HEK293 (cell line): ENCODE results near the gene CLIC3.

Experiments used
- CTCF ChIA-PET: fragments of 350-600 bp; formaldehyde crosslinking; extraction: SDS; loops from one replicate; lab custom pipeline; 2021; ENCODE audit warnings: antibody characterized with exemption; lab: Yijun Ruan, JAX
- POLR2A ChIA-PET: fragments of 300-600 bp; formaldehyde crosslinking; extraction: SDS; loops from one replicate; lab custom pipeline; 2020; ENCODE audit warnings: antibody characterized with exemption, inconsistent platforms; lab: Yijun Ruan, JAX
- H3K27ac ChIP-seq: fragments of 200-500 bp; sonication (Bioruptor generic); 2 replicates; pipeline ENCODE4 v1.5.1; 2014; ENCODE audit warnings: low read depth, low read length, control low read depth, inconsistent platforms; ENCODE audit errors: extremely low read depth
- H3K36me3 ChIP-seq, 2 experiments: fragments of 200-500 bp in 1 of 2; sonication (Bioruptor generic) in 1 of 2; 1 replicate in 1 of 2; 2 replicates in 1 of 2; pipeline ENCODE4 v1.5.1; 2014 to 2017; ENCODE audit warnings: inconsistent platforms in 2 of 2, low read length in 2 of 2; ENCODE audit not compliant: control insufficient read depth in 2 of 2, insufficient read depth in 1 of 2
- H3K4me1 ChIP-seq: fragments of 200-500 bp; sonication (Bioruptor generic); 2 replicates; pipeline ENCODE4 v1.5.1; 2014; ENCODE audit warnings: mild to moderate bottlenecking, low read length, inconsistent platforms; ENCODE audit not compliant: control insufficient read depth, insufficient read depth
- H3K4me3 ChIP-seq: 2 replicates; pipeline ENCODE4 v1.5.1; 2011; ENCODE audit warnings: low read depth, mild to moderate bottlenecking, control low read depth, low read length, moderate library complexity
- H3K9me3 ChIP-seq: fragments of 200-500 bp; sonication (Bioruptor generic); 2 replicates; pipeline ENCODE4 v1.5.1; 2014; ENCODE audit warnings: low read depth, low read length, inconsistent platforms; ENCODE audit not compliant: control insufficient read depth, insufficient read depth
- EGR2 ChIP-seq: fragments of 450-650 bp; formaldehyde crosslinking; IDR thresholded peaks from 2 replicates; pipeline ENCODE4 v1.5.1; 2016; ENCODE audit warnings: low read depth, missing biosample characterization, missing genetic modification characterization
- KLF1 ChIP-seq: fragments of 450-650 bp; formaldehyde crosslinking; IDR thresholded peaks from 2 replicates; pipeline ENCODE4 v1.5.1; 2016; ENCODE audit warnings: missing biosample characterization, missing genetic modification characterization
- KLF10 ChIP-seq: fragments of 450-650 bp; IDR thresholded peaks from 2 replicates; pipeline ENCODE4 v1.5.1; 2018; ENCODE audit warnings: missing biosample characterization, mild to moderate bottlenecking, missing genetic modification characterization
- KLF8 ChIP-seq: fragments of 450-650 bp; formaldehyde crosslinking; IDR thresholded peaks from 2 replicates; pipeline ENCODE4 v1.5.1; 2016; ENCODE audit warnings: missing biosample characterization, missing genetic modification characterization
- RBAK ChIP-seq: fragments of 450-650 bp; formaldehyde crosslinking; IDR thresholded peaks from 2 replicates; pipeline ENCODE4 v1.5.1; 2016; ENCODE audit warnings: missing biosample characterization, missing genetic modification characterization
- SCRT2 ChIP-seq: fragments of 450-650 bp; formaldehyde crosslinking; IDR thresholded peaks from 2 replicates; pipeline ENCODE4 v1.5.1; 2016; ENCODE audit warnings: missing biosample characterization, missing genetic modification characterization
- ZBTB7A ChIP-seq: fragments of 450-650 bp; formaldehyde crosslinking; IDR thresholded peaks from 2 replicates; pipeline ENCODE4 v1.5.1; 2016; ENCODE audit warnings: low read depth, missing biosample characterization, missing genetic modification characterization
- ZBTB8A ChIP-seq: fragments of 450-650 bp; formaldehyde crosslinking; IDR thresholded peaks from 2 replicates; pipeline ENCODE4 v1.5.1; 2016; ENCODE audit warnings: missing biosample characterization, missing genetic modification characterization
- ZNF155 ChIP-seq: fragments of 450-650 bp; formaldehyde crosslinking; IDR thresholded peaks from 2 replicates; pipeline ENCODE4 v1.5.1; 2016; ENCODE audit warnings: missing biosample characterization, missing genetic modification characterization
- ZNF391 ChIP-seq: fragments of 450-650 bp; formaldehyde crosslinking; IDR thresholded peaks from 2 replicates; pipeline ENCODE4 v1.5.1; 2016; ENCODE audit warnings: low read depth, missing biosample characterization, missing genetic modification characterization, borderline replicate concordance
- ZNF654 ChIP-seq: fragments of 450-650 bp; formaldehyde crosslinking; IDR thresholded peaks from 2 replicates; pipeline ENCODE4 v1.5.1; 2016; ENCODE audit warnings: low read depth, missing biosample characterization, missing genetic modification characterization
- ZNF76 ChIP-seq: fragments of 450-650 bp; formaldehyde crosslinking; IDR thresholded peaks from 2 replicates; pipeline ENCODE4; 2016; ENCODE audit warnings: low read depth, missing biosample characterization, missing genetic modification characterization, borderline replicate concordance
- ZNF837 ChIP-seq: fragments of 450-650 bp; formaldehyde crosslinking; IDR thresholded peaks from 2 replicates; pipeline ENCODE4 v1.5.1; 2016; ENCODE audit warnings: missing biosample characterization, missing genetic modification characterization
- ZSCAN30 ChIP-seq: fragments of 450-650 bp; IDR thresholded peaks from 2 replicates; pipeline ENCODE4 v1.5.1; 2018; ENCODE audit warnings: missing biosample characterization, mild to moderate bottlenecking, missing genetic modification characterization, moderate library complexity
- TF ChIP-seq, protein P1 (sequence below): fragments of 450-650 bp; formaldehyde crosslinking; IDR thresholded peaks from 2 replicates; pipeline ENCODE4 v1.5.1; 2016; ENCODE audit warnings: missing biosample characterization, missing genetic modification characterization
- TF ChIP-seq, protein P2 (sequence below): fragments of 450-650 bp; formaldehyde crosslinking; IDR thresholded peaks from 2 replicates; pipeline ENCODE4 v1.5.1; 2017; ENCODE audit warnings: missing biosample characterization, missing genetic modification characterization
- TF ChIP-seq, protein P3 (sequence below): fragments of 450-650 bp; formaldehyde crosslinking; IDR thresholded peaks from 2 replicates; pipeline ENCODE4 v1.5.1; 2016; ENCODE audit warnings: missing biosample characterization, missing genetic modification characterization
- TF ChIP-seq, protein P4 (sequence below): fragments of 450-650 bp; IDR thresholded peaks from 2 replicates; pipeline ENCODE4 v1.5.1; 2018; ENCODE audit warnings: missing biosample characterization, missing genetic modification characterization

The CLIC3 gene

DNA sequence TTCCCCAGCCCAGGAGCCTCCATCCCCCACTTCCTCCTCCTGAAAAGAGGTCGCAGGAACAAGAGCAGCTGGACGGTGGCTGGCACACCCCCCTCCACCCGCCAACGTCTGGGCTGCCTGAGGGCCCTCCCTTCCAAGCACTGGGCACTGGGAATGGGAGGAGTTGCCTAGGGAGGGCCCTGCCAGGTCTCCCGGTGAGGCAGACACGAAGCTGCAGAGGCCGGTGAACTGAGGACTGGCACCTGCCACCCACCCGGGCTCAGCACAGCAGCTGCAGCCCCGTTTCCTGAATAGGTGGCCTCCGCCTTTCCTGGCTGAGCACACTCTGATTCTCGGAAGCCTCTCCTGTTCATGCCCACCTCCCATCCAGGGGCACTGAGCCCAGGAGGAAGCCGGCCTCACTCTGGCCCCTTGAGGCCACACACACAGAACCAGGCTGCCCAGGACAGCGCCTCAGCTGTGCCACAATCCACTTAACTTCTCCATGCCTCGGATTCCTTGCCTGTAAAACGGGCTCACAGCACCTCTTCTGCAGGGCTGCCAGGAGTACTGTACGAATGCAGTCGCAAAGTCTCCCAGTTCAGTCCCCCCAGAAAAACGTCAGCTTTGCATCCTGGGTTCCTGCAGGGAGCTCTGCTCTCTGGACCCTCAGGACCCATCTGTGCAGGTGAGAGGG is 48.3 kb upstream of the CLIC3 start (continued):
- TF ChIP-seq, protein P1, sequence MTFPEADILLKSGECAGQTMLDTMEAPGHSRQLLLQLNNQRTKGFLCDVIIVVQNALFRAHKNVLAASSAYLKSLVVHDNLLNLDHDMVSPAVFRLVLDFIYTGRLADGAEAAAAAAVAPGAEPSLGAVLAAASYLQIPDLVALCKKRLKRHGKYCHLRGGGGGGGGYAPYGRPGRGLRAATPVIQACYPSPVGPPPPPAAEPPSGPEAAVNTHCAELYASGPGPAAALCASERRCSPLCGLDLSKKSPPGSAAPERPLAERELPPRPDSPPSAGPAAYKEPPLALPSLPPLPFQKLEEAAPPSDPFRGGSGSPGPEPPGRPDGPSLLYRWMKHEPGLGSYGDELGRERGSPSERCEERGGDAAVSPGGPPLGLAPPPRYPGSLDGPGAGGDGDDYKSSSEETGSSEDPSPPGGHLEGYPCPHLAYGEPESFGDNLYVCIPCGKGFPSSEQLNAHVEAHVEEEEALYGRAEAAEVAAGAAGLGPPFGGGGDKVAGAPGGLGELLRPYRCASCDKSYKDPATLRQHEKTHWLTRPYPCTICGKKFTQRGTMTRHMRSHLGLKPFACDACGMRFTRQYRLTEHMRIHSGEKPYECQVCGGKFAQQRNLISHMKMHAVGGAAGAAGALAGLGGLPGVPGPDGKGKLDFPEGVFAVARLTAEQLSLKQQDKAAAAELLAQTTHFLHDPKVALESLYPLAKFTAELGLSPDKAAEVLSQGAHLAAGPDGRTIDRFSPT (tag by site-specific recombination): 0 out of 2 replicates have a peak, but pooled peaks have one; percentile 32
- TF ChIP-seq KLF10 (tag by site-specific recombination) (no peak), KLF1 (tag by site-specific recombination) (peak; percentile 66), ZBTB7A (tag by site-specific recombination) (no peak), KLF8 (no peak), ZNF155 (tag by site-specific recombination) (no peak), RBAK (tag by site-specific recombination) (no peak), ZNF76 (tag by site-specific recombination) (no peak), SCRT2 (tag by site-specific recombination) (no peak), ZNF837 (no peak), ZNF391 (tag by site-specific recombination) (no peak), ZNF654 (tag by site-specific recombination) (no peak), ZSCAN30 (tag by site-specific recombination) (no peak)
- TF ChIP-seq, protein P2, sequence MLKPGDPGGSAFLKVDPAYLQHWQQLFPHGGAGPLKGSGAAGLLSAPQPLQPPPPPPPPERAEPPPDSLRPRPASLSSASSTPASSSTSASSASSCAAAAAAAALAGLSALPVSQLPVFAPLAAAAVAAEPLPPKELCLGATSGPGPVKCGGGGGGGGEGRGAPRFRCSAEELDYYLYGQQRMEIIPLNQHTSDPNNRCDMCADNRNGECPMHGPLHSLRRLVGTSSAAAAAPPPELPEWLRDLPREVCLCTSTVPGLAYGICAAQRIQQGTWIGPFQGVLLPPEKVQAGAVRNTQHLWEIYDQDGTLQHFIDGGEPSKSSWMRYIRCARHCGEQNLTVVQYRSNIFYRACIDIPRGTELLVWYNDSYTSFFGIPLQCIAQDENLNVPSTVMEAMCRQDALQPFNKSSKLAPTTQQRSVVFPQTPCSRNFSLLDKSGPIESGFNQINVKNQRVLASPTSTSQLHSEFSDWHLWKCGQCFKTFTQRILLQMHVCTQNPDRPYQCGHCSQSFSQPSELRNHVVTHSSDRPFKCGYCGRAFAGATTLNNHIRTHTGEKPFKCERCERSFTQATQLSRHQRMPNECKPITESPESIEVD (tag by site-specific recombination): no peak
- TF ChIP-seq, protein P3, sequence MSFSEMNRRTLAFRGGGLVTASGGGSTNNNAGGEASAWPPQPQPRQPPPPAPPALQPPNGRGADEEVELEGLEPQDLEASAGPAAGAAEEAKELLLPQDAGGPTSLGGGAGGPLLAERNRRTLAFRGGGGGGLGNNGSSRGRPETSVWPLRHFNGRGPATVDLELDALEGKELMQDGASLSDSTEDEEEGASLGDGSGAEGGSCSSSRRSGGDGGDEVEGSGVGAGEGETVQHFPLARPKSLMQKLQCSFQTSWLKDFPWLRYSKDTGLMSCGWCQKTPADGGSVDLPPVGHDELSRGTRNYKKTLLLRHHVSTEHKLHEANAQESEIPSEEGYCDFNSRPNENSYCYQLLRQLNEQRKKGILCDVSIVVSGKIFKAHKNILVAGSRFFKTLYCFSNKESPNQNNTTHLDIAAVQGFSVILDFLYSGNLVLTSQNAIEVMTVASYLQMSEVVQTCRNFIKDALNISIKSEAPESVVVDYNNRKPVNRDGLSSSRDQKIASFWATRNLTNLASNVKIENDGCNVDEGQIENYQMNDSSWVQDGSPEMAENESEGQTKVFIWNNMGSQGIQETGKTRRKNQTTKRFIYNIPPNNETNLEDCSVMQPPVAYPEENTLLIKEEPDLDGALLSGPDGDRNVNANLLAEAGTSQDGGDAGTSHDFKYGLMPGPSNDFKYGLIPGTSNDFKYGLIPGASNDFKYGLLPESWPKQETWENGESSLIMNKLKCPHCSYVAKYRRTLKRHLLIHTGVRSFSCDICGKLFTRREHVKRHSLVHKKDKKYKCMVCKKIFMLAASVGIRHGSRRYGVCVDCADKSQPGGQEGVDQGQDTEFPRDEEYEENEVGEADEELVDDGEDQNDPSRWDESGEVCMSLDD (tag by site-specific recombination): no peak
- TF ChIP-seq, protein P4, sequence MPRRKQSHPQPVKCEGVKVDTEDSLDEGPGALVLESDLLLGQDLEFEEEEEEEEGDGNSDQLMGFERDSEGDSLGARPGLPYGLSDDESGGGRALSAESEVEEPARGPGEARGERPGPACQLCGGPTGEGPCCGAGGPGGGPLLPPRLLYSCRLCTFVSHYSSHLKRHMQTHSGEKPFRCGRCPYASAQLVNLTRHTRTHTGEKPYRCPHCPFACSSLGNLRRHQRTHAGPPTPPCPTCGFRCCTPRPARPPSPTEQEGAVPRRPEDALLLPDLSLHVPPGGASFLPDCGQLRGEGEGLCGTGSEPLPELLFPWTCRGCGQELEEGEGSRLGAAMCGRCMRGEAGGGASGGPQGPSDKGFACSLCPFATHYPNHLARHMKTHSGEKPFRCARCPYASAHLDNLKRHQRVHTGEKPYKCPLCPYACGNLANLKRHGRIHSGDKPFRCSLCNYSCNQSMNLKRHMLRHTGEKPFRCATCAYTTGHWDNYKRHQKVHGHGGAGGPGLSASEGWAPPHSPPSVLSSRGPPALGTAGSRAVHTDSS (tag by site-specific recombination): no peak
- TF ChIP-seq, all 188 proteins: peak for 9

DNA sequence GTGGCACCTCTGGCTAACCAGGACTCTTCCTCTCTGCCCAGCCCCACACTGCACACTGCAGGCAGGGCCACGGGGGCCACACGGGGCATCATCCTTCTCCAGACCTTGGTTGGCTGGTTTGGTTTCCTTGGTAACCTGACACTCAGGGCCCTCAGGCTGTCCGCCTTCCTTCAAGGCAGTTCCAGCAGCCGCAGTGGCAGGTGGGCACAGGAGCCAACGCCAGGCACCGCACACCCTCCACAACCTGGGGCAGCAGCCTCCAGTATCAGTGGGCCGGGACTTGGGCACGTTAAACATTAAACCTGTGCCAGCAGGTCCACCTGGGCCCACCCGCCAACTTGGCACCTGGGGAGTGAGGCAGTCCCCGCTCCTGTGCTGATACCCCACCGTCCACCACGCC is 47.7 kb upstream of the CLIC3 start:
- Histone ChIP-seq H3K4me1 (peaks cover 5% of the 10 kb centered on the region; the same call in 1 of the 2 replicates), H3K4me3 (no peak overlapping the region), H3K36me3 (peaks cover 0 to 19% of the 10 kb centered on the region in 2 experiments; a peak in 1 of 3 replicates), H3K9me3 (no peaks in the 10 kb centered on the region), H3K27ac (no peak overlapping the region)
- POLR2A ChIA-PET: interaction anchor here (0.8 to 1.0 kb wide), 3 partner anchors 9 to 86 kb away, joined by 3 read pairs; partner anchors contain the start of gene SAPCD2
- CTCF ChIA-PET: interaction anchor here (0.7 to 5.3 kb wide), 6 partner anchors 9 to 257 kb away, joined by 3 to 47 read pairs (median 6); partner anchors contain the start of gene ABCA2
- TF ChIP-seq EGR2 (tag by site-specific recombination) (no peak), ZBTB8A (tag by site-specific recombination) (0 out of 2 replicates have a peak, but pooled peaks have one; percentile 5)
